Amniotic epithelial cell (primary cell): ENCODE measurements around the gene CNTFR.

Source experiments
- DNase-seq: peaks from one replicate; pipeline ENCODE4 v3.0.0-alpha.2; 2010; ENCODE audit warnings: low read depth

CNTFR gene

DNA sequence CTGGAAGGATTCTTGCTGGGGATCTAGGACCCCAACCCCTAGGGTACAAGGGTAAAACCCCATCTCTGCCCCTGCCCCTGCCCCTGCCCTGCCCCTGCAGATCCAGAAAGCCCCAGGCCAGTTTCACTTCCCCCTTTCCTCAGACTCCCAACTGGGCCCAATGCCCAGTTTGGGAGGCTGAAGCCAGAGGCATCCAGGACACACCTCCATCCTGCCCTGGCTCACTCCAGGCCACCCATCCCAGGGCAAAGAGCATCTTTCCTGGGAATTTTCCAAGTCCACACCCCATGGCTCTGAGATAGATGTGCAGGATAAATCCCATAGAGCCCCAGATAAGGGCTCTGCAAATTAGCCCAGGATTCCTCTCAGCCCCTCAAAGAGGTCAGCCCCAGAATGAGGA is 17.4 kb downstream of the CNTFR start:
- no peak for DNase-seq

DNA sequence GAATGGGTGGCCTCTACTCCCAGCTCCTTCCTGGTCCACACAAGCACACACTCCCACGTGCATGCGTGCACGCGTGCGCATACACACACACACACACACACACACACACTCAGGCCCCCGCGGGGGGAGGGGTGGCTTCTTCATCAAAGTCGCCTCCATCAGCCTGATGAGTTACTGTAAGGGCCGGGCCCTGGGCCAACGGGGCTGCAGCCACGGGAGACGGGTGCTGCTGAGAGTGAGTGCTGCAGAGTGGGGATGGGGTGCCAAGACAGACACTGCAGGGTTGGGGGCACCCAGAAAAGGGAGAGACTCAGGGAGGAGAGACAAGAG is 18.1 kb downstream of the CNTFR start:
- DNase-seq = no peak

DNA sequence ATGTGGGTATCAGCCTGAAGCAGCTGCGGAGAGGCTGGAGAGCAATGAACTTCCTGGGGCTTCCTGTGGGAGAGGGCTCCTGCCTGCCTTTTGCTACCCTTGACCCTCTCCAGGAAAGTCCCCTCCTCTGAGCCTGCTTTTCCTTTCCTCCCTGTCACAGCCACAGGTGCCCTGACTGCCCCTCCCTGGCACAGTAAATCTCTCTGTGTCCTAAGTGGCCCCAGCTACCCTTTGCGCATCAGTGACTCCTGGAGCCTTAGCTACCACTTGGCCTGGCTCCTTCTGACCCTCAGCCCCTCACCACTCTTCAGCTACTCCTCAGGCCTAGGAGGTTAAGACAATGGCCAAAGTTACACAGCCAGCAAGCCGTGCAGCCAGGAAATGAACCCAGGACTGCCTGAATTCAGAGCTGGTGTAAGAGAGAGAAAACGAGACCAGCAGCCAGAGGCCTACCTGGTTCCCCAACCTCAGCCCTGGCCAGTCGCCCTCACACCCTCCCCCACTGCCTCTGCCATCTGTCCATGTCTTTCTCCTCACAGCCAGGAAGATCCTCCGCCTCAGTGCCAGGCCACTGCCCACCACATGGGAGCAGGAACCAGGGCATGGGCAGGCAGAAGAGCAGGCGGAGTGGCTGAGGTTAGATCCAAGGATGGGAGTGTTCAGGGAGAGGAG is 18.6 kb downstream of the CNTFR start:
- DNase-seq = no peak

DNA sequence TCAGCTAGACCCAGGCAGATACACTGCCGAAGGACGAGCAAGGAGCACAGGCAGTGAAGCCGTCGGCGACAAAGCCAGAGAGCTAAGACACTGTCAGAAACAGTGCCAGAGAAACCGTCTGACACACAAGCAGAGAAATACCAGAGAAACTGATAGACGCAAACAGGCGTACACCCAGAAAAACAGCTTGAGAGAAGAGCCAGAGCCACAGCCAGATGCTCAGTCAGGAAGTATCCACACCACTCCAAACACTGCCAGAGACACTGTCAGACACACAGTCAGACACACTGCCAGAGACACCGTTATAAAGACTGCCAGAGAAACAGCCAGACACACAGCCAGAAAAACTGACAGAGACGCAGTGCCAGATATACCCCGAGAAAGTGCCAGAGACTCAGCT is 19.1 kb downstream of the CNTFR start:
- no peak for DNase-seq

DNA sequence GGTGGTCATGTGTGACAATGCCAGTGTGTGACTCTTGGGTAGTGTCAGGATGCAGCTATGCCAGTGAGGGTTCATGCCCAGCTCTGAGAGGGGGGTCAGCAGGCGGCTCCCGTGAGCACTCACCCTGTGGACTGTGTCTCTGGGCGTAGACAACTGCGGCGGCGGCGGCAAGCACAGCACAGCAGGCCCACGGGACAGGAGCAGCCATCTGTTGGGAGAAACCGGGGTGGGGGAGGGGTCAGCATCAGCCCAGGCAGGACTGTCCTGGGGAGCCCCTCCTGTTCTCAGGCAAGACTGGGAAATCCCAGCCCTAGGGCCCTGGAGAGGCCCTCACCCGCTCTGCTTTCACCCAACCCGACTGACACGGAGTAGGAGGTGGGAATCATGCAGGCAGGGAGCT is 20.8 kb downstream of the CNTFR start:
- DNase-seq = no peak

DNA sequence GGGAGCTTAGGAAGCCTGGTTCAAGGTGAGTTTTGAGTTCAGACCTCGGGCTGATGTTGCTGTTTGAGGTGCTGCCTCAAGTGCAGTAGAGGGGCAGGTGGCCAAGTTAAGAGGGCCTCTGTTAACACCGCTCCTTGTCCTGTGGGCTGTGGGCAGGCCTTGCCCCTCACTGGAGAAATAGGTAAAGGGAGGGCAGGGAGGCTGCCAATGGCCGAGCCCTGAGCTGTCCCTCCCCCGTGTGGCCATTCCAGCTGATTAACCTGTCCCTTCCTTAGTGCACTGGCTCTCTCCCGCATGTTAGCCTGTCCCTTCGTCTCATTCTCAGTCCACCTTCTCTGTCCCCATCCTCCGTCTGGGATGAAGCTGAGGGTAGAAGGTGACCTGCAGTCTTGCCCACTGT is 21.4 kb downstream of the CNTFR start:
- no peak for DNase-seq

DNA sequence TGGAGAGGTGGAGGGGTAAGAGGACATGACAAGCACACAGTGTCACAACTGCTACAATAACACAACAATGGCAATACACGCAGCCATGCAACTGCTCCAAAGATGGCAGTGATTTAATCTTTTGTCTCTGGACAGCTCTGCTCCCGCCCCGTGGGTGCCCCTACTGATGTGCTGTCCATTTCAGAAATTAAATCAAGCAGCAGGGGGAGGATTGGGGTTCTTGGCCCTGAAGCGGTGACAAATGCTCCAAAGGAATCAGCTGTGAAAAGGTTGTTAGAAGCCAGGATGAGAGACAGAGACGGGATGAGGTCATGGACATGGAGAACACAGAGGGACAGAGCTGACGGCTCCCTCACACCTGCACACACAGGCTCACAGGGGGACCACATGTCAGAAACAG is 22.6 kb downstream of the CNTFR start:
- no peak for DNase-seq

DNA sequence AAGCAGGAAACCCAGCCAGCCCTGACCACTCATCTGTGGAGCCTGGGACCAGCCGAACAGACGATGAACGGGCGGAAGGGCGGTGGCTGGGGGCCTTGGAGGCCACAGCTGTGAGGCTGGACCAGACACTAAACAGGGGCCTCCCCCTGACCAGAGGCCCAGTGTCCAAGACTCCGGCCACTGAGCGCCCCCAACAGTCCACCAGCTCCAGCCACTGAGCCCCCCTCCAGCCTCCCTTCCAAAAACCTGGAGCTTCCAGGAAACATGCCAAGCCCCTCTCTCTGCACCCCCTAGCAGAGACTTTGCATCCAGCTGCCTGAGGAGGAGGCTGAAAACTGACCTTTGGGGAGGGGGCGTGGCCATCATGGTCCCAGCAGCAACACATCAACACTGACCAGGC is 23.2 kb downstream of the CNTFR start:
- no peak for DNase-seq

DNA sequence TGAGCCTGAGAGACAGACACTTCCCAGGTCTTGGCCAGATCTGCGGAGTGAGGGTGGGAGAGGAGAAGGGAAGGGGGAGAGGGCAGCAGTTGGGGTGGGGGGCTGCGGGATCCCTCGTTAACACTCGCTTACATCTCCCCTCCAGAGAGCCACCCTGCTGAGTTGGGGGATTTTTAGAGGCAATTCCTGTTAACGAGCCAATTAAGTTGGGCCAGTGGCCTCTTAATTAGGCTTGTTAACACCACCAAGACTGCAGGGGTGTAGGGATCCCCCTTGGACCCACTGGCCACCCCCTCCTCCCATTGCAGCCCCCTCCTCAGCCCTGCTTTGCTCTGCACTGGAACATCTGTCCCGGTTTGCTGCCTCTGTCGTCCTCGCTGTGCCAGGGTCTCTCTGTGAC is 23.7 kb downstream of the CNTFR start:
- no peak for DNase-seq

DNA sequence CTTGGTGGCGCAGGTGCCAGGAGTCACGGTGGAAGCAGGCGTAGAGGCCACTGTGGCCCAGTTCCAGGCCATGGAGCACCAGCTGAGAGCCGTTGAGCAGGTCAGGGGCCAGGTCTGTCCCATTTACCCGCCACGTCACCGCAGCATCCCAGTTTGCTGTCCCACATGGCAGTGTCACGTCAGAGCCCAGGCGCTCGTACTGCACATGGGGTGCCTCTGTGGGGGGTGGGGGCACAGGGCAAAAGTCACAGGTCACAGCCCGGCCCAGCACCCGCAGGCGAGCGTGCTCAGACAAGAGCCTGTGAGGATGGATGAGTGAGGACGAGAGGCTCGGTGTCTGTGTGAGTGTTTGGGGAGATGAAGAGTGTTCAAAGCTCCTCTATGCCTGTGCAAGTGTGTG is 24.9 kb downstream of the CNTFR start:
- DNase-seq = no peak

DNA sequence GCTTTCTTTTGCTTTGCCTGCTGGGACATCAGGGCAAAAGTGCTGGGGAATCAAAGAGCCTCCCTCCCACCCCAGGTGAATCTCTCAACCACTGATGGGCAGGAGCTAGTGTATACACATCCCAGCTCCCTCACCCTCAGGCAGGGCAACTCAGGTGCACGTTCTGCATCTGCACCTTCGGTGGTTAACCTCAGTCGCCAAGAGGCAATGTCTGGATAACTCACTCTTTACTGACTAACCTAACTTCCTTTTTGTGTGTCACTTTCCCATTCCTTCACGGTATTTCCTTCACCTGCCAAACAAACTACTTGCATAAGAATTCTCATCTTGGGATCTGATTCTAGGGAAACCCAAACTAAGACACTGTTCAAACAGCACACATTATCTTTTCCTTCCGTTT is 26.3 kb downstream of the CNTFR start:
- DNase-seq = no peak

DNA sequence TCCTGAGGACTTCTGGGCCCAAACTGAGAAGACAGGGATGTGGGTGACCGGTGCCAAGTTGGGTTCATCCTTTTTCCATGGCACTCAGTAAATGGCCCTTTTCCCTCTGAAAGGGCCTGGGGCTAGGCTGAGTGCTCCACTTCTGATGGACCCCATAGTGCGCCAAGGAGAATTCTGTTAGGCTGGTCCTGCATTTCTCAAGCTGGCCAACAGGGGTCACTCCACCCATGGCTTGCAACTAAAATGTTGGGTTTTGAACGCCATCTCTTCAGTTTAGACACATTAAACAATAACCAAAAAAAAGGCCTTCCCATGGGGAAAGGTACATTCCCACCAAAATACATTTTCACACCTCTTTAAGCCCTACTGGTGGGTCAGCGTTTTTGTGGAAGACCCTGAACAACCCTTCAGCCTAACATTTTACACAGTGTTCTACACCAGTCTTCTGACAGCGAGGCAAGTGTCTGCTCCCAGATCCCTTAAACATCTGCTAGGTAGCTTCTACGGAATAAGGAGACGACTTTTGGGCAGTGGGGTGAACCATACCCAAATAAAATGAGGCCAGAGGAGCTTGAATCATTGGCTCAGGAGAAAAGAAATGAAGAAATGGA is 27.3 kb downstream of the CNTFR start:
- no peak for DNase-seq

DNA sequence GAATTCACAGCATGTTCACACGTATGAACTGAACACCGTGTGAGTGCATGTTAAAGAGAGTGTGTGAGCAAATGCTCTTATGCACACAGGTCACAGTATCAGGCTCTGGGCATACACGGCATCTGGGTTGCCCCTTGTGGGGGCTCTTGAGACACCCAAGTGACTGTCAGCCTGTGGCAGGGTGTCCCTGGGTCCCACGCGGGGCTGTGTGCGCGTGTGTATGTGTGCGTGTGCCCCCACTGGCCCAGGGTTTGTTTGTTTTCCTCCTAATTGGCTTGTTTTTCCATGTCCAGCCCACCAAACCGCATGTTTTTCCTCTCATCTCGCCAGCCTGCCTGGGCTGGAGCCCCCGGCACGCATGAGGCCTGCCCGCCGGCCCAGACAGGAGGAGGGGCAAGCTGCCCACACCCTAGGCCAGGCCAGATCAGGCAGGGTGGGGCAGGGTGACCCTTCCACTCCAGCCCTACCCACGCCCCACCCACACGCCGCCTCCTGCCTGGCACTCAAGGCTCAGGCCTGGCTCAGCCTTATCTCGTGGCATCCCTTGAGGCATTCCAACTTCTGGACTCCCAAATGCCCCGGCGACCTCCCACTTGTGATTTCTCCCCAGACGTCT is 28.8 kb downstream of the CNTFR start:
- no peak for DNase-seq

DNA sequence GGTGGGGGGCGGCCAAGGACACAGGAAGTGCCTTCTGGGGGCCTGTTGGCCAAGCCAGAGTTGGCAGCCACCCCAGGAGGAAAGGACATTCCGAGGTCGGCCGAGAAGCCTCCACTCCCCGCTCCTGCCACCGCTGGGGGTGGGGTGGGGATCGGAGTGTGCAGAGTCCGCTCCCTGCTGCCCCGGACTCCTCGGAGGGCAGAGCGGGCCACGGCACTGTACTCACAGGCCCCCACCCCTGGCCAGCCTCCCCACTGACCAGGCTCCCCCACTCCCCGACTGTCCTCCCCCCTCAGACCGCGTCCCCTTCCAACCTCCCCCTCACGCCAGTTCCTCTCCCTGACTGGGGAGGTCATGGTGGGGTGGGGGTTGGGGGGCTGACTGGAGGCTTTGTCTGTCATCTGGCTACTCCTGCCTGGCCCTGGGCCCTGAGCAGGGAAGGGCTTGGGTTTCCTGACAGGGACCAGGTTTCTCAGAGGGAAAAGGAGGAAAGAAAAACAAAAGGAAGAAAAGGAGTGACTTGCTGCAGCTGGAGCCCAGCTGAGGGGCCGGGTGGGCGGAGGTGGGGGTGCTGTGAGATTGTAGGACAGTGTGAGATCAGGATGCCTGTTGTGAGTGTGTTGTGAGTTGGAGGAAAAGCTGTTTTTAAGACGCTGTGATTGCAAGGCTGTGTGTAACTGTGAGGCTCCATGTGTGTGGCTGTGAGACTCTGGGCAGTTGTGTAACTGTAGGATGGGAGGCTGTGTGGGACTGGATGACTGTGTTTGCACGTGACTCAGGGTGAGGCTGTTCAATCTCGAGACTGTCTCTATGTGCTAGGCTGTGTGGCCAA is 29.7 kb downstream of the CNTFR start:
- peak; percentile 79 for DNase-seq

DNA sequence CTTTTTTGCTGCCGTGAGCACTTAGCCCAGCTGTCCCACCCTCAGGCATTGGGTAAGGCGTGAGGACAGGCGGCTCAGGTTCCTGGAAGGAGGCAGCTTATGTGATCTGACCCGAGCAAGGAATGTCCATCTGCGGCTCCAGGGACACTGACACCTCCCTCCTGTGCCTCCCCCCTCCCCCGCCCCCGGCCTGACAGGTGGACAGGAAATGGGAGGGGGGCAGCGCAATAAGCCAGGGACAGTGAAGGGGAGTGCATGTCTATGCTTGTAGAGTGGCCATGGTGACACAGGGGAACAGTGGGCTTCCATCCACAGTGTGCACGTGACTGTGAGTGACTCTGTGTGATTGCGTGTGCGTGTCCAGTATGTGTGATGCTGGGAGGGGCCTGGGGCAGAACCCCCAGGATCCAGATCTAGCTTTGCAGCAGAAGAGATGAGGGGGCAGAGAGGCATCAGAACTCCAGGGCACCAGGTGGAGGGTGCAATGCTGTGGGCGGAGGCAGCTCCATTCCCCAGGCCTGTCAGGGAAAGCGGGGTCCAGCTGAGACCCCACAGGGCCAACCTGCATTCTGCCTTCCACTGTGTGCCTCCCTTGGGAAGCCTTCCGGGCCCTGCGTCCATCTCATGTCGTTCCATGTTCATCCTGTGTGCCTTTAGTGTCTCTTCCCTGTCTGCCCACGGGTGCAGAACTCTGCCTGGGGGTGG is 30.5 kb downstream of the CNTFR start:
- DNase-seq = no peak

DNA sequence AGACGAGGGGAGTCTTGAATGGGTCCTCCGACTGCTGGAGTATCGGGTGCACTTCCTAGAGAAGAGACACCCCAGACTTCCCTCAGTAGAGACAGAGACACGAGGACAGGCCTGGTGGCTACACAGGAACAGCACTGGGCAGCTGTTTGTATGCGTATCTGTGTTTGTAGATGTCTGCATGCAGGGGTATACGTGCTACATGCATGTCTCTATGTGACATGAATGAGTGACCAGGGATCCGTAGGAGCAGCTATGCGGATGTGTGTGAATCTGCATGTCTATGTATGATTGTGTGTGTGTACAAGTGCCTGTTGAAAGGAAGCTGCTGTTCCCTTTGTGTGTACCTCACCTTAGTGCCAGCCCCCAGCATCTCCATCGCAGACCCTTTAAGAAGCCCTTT is 31.2 kb downstream of the CNTFR start:
- no peak for DNase-seq

DNA sequence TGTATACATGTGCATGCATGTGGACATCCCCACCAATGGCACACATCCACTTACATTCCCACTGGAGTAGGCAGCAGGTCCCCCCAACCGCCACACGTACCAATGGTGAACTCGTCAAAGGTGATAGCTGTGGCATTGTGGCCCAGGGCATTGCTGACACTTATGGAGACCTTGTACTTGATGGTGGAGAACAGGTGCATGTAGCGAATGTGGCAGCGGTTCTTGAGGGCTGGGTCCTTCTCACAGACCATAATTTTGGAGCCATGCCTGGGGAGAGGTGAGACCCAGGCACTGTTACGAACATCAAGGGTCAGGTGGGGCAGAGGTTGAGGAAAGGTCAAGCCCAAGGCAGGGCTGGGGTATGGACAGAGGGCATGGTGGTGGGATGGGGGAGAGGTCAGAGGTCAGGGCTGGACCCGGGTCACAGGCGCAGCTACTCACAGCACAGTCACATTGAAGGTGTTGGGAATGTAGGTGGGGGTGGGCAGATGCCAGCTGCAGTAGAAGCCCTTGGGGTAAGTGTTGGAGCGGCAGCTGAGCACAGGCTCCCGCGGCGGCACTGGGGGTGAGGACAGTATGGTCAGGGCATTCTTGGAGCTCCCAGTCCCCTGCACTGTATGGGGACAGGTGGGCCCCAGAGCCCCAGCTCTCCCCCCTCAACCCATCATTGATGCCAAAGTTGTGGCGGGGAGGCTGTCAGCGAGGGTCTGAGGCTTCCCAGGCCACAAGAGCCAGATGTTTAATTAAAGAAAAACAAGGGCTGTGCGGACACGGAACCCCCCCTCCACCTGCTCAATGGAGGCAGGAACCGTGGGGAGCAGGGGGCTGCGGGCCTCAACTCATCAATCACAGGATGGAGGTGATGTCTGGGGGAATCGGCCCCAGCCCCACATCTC is 31.9 kb downstream of the CNTFR start:
- no peak for DNase-seq

DNA sequence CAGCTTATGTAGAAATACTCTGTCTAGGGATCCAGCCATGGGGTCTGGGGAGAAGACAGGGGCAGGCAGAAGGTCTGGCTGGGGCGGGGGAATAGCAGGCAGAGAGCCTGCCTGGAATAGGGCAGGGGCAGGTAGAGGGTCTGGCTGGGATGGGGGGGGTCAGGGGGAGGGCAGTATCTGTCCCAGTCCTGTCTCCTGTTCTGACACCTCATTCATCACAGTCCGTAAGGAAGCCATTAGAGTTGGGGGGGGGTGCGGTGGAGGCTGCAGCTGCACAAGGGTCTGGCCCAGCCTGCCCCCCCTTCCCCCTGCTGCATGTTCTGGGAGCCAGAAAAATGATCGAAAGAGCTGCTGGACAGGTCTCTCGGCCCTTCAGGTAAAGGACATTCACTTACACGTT is 32.6 kb downstream of the CNTFR start:
- no peak for DNase-seq

DNA sequence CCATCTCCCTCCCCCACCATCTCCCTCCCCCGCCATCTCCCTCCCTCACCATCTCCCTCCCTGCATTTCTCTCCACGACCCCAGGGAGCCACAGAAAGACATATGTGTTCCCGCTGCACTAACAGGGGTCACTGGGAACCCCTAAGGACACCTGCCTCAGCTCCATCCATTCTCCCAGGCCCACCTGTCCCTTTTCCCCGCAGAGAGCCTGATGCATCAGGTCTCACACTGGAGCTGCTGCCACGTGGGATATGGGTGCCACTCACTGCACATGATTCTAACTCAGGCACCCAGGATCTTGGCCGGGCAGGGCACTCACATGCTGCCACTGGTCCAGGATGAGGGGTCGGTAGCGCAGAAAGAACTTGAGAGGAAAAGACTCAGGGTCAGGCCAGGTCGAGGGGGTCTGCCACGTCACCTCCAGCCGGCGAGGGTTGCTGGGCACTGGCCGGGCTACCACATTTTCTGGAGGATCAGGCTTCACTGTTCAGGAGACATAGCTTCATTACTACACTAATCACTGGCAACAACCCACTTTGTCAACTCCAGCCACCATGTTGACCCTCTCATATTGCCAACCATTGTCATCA is 33.5 kb downstream of the CNTFR start:
- DNase-seq = no peak

DNA sequence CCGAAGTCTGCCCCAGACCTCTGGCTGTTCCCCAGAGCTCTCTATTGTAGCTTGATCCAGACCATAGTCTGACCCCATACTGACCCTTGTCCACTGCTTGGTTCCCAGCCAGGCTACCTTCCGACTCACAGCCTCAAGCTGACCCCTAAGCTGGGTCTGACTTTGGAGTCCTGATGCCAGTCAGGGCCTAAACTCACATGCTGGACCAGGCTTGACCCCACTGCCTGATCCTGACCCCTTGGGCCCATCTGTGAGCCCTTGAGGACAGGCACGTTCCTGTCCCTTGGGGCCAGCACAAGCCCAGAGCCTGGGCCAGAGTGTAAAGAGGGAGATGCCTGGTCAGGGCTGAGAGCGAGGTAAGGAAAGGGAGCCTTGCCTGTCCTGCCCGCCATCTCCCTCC is 34.0 kb downstream of the CNTFR start:
- DNase-seq = no peak

DNA sequence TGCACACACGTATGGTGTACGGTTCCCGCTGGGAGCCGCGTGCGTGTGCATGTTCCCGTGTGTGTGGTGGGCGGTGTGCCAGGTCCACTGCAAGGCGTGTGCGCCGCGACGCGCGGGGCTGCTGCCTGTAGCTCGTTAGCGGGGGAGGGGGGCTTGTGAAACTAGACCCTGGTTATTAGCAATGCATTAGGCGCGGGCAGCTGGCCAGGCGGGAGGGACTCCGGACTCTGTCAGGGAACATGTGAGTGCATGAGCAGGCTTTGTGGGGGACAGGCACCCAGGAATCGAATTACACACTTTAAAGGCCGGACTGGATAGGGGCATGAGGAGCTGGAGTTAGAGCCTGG is 34.5 kb downstream of the CNTFR start:
- DNase-seq = no peak
